Stimulated activated memory B cell treated with anti-CD40 and anti-IgM and Interleukin-4, amounts not matched to agents 10 μg/mL and 1 μg/mL and 100 μg/mL, for 72 hours (primary cell): ENCODE measurements around the gene TMEM74B.
A peak's percentile ranks its signal among the peaks of the same experiment; 100 is the strongest.

ENCODE experiments used
- ATAC-seq: fragments of 150-1000 bp; cut with Tn5 transposase; 2 replicates; pipeline ENCODE4 v1.10.0; 2021
- H3K27ac Mint-ChIP-seq: one replicate; pipeline ENCODE4 v1.8.0; 2022; ENCODE audit warnings: mild to moderate bottlenecking, mixed read lengths
- H3K27me3 Mint-ChIP-seq: one replicate; pipeline ENCODE4 v1.8.0; 2022; ENCODE audit warnings: mixed read lengths
- H3K36me3 Mint-ChIP-seq: one replicate; pipeline ENCODE4 v1.8.0; 2022; ENCODE audit warnings: mixed read lengths
- H3K4me1 Mint-ChIP-seq: one replicate; pipeline ENCODE4 v1.8.0; 2022; ENCODE audit warnings: mixed read lengths
- H3K4me3 Mint-ChIP-seq: one replicate; pipeline ENCODE4 v1.8.0; 2022; ENCODE audit warnings: mild to moderate bottlenecking, moderate library complexity, mixed read lengths
- H3K9me3 Mint-ChIP-seq: one replicate; pipeline ENCODE4 v1.8.0; 2022; ENCODE audit warnings: mixed read lengths

The TMEM74B gene

DNA sequence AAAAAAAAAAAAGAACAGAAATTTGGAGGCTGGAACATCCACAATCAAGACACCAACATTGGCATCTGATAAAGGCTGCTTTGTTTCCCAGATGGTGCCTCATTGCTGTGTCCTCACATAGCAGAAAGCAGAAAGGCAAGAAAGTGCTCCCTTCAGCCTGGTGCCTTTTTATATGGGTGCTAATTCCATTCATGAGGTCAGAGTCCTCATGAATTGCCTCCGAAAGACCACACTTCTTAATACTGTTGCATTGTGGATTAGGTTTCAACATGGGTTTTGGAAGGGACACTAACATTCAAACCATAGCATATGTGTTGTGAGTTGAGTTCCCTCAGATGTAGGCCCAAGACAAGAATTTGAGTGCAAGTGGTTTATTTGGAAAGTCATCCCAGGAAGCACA is 10.4 kb upstream of the TMEM74B start:
- Mint-ChIP-seq H3K9me3 (peaks cover 5% of the 10 kb centered on the region), H3K27me3 (no peaks in the 10 kb centered on the region), H3K36me3 (no peaks in the 10 kb centered on the region), H3K27ac (no peak overlapping the region), H3K4me1 (no peaks in the 10 kb centered on the region), H3K4me3 (no peak overlapping the region)
- no peak for ATAC-seq

DNA sequence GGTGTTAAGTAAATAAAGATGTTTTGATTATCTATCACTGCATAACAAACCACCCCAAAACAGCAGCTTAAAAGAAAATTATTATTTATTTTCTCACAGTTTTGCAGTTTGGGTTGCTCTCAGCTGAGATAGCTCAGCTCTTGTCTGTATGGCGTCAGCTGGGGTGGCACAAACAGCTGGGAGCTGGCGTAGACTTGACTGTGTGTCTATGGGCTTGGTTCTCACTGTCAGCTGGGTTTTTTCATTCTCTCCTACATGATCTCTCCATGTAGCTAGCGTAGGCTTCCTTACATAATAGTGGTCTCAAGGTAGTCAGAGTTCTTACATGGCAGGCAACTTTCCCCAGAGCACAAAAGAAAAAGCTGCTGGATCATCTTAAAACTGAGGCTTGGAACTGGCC is 6.5 kb upstream of the TMEM74B start:
- Mint-ChIP-seq H3K9me3 (peaks cover under 1% of the 10 kb centered on the region), H3K27me3 (no peaks in the 10 kb centered on the region), H3K4me1 (no peaks in the 10 kb centered on the region), H3K27ac (no peak overlapping the region), H3K36me3 (no peaks in the 10 kb centered on the region), H3K4me3 (no peak overlapping the region)
- no peak for ATAC-seq

GRCh38 chr20:1190847-1191246 is 6.1 kb upstream of the TMEM74B start:
- Mint-ChIP-seq H3K27ac (no peak overlapping the region), H3K4me3 (no peak overlapping the region), H3K4me1 (peaks cover 4% of the 10 kb centered on the region), H3K27me3 (no peaks in the 10 kb centered on the region), H3K36me3 (no peaks in the 10 kb centered on the region), H3K9me3 (no peaks in the 10 kb centered on the region)
- no peak for ATAC-seq

DNA sequence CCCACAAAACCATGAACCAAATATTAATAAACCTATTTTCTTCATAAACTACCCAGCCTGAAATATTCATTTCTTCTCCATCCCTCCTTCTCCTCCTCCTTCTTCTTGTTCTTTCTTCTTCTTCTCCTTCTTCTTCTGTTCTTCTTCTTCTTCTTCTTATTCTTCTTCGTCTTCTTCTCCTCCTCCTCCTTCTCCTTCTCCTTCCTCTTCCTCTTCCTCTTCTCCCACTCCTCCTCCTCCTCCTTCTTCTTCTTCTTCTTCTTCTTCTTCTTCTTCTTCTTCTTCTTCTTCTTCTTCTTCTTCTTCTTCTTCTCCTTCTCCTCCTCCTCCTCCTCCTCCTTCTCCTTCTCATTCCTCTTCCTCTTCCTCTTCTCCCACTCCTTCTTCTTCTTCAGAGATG is 5.0 kb upstream of the TMEM74B start:
- H3K27me3 Mint-ChIP-seq = peaks cover 1% of the 10 kb centered on the region
- no peaks in the 10 kb centered on the region for H3K36me3 Mint-ChIP-seq
- ATAC-seq = no peak
- H3K4me3 Mint-ChIP-seq = no peak overlapping the region
- no peaks in the 10 kb centered on the region for H3K9me3 Mint-ChIP-seq
- H3K4me1 Mint-ChIP-seq = peaks cover 6% of the 10 kb centered on the region
- H3K27ac Mint-ChIP-seq = no peak overlapping the region

- Mint-ChIP-seq H3K4me3 (no peak overlapping the region), H3K27ac (no peak overlapping the region), H3K9me3 (no peaks in the 10 kb centered on the region), H3K4me1 (peaks cover 11% of the 10 kb centered on the region), H3K36me3 (no peaks in the 10 kb centered on the region), H3K27me3 (peaks cover 16% of the 10 kb centered on the region)
- no peak for ATAC-seq
Observed at GRCh38 chr20:1188347-1188746, 3.6 kb upstream of the TMEM74B start.

DNA sequence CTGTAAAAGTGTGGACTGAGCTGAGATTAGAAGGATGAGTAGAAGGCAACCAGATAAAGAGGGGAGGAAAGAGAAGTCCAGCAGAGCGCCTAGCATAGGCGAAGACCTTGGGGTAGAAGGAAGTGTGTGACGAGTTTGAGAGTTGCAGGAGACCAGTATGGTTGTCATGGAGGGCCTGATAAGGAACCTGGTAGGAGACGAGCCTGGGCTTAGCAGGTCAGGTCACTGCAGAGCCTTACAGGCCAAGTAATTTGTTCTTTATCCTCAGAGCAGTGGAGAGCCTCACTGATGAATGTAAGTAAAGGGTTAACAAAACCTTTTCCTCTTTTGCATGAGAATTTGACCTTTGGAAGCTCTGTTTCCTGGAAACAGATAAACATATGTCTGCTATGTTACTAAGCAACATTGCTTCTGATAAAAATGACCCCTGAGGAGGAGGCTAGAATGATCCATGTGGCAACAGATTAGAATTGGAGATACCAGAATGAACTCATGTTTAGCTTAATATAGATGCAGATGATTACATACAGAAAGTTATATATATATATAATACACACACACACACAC is 2.9 kb upstream of the TMEM74B start:
- Mint-ChIP-seq H3K9me3 (no peaks in the 10 kb centered on the region), H3K27me3 (peaks cover 18% of the 10 kb centered on the region), H3K4me3 (no peak overlapping the region), H3K27ac (no peak overlapping the region), H3K36me3 (no peaks in the 10 kb centered on the region), H3K4me1 (peaks cover 11% of the 10 kb centered on the region)
- ATAC-seq = no peak

- no peak for ATAC-seq
- Mint-ChIP-seq H3K4me1 (peaks cover 11% of the 10 kb centered on the region), H3K27ac (no peak overlapping the region), H3K36me3 (no peaks in the 10 kb centered on the region), H3K9me3 (no peaks in the 10 kb centered on the region), H3K27me3 (peaks cover 18% of the 10 kb centered on the region), H3K4me3 (no peak overlapping the region)
Observed at GRCh38 chr20:1186367-1186991, 1.7 kb upstream of the TMEM74B start.

DNA sequence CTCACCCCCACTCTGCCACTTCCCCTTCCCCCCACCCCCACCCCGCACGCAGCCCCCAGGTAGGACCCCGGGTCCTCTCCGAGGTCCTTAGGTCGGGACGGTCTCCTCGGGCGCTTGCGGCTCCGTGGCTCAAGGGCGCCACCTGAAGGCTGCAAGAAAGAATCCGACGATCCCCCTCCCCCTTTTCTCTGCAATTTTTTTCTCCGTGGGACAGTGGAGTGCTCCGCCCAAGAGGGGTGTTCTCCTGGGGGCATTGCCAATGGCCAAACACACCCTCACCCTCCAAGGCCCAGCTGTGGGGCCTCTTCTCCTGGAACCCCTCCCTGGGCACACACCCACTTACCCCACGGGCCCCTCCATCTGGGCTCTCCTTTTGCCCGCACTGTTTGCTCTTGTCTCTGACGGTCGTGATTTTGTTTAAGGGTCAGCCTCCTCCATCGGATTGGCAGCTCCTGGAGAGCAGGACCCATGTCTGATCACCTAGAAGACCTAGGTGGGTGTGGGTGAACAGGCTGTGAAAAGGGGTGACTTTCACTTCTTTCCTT is 1.1 kb upstream of the TMEM74B start:
- H3K4me1 Mint-ChIP-seq = peaks cover 11% of the 10 kb centered on the region
- ATAC-seq = peak; percentile 5
- no peaks in the 10 kb centered on the region for H3K36me3 Mint-ChIP-seq
- peaks cover 18% of the 10 kb centered on the region for H3K27me3 Mint-ChIP-seq
- no peaks in the 10 kb centered on the region for H3K9me3 Mint-ChIP-seq
- H3K27ac Mint-ChIP-seq = no peak overlapping the region
- H3K4me3 Mint-ChIP-seq = peak overlapping the region; percentile 53

- ATAC-seq = peak; percentile 13
- Mint-ChIP-seq H3K4me1 (peaks cover 11% of the 10 kb centered on the region), H3K36me3 (no peaks in the 10 kb centered on the region), H3K4me3 (no peak overlapping the region), H3K9me3 (no peaks in the 10 kb centered on the region), H3K27me3 (peaks cover 18% of the 10 kb centered on the region), H3K27ac (no peak overlapping the region)
Observed at GRCh38 chr20:1185316-1185741, 548 bp upstream of the TMEM74B start.

DNA sequence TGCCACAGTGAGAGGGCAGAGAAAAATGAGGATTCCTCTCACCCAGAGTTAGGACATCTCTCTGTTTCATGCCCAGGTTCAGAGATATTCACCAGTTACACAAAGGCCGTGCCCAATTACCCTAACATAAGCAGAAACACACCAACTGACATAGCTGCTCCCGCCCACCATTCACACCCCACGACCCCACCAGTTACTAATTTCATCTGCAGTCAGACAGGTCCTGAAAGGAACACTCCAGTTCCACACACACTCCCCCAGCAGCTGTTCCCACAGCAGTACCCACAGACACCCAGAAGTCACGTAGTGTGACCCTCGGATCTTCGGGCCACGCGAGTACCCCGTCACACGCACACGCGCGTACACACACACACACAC is 532 bp downstream of the TMEM74B start:
- no peak overlapping the region for H3K27ac Mint-ChIP-seq
- no peak for ATAC-seq
- no peaks in the 10 kb centered on the region for H3K36me3 Mint-ChIP-seq
- H3K4me1 Mint-ChIP-seq = peaks cover 11% of the 10 kb centered on the region
- H3K27me3 Mint-ChIP-seq = peaks cover 18% of the 10 kb centered on the region
- peak overlapping the region; percentile 51 for H3K4me3 Mint-ChIP-seq
- no peaks in the 10 kb centered on the region for H3K9me3 Mint-ChIP-seq

- Mint-ChIP-seq H3K4me1 (peaks cover 11% of the 10 kb centered on the region), H3K36me3 (no peaks in the 10 kb centered on the region), H3K9me3 (no peaks in the 10 kb centered on the region), H3K27ac (no peak overlapping the region), H3K27me3 (peaks cover 18% of the 10 kb centered on the region), H3K4me3 (no peak overlapping the region)
- no peak for ATAC-seq
Observed at GRCh38 chr20:1183153-1183552, 1.6 kb downstream of the TMEM74B start.

DNA sequence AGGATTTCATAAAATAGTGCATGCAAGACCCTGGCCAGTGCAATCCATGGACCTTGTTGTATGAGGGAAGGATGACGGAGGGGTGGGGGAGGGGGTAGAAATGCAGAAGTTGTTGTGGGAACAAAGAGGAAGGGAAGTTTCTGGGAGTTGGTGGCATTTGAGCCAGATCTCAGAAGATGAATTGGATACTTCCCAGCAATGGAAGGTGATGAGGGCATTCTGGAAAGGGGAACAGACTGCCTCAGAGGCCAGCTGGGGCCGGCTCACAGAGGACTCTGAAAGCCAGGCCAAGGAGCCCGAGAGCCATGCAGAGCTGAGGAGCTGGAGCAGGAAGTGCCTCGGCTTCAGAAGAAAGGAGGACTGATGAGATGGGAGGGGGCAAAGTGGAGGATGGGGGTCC is 2.7 kb downstream of the TMEM74B start:
- H3K4me1 Mint-ChIP-seq = peaks cover 11% of the 10 kb centered on the region
- H3K36me3 Mint-ChIP-seq = peaks cover 5% of the 10 kb centered on the region
- no peak overlapping the region for H3K4me3 Mint-ChIP-seq
- no peak for ATAC-seq
- no peaks in the 10 kb centered on the region for H3K9me3 Mint-ChIP-seq
- H3K27ac Mint-ChIP-seq = no peak overlapping the region
- peaks cover 18% of the 10 kb centered on the region for H3K27me3 Mint-ChIP-seq

DNA sequence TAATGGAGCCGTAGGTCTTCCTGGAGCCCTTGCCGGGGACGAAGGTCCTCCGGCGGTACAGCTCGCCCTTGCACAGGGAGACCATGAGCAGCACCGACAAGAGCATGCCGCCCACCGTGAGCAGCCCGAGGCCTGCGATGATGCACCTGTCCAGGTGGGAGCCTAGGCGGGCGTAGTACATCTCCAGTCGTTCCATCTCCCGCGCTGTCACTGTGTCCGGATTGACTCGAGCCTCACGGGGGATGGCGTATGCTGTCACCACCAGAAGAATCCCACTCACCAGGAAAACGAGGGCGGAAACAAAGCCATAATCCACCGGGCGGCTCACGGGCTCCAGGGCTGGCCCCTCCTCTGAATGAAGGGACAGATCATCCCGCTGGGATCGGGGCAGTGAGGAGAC is 3.8 kb downstream of the TMEM74B start:
- ATAC-seq = no peak
- H3K9me3 Mint-ChIP-seq = no peaks in the 10 kb centered on the region
- peaks cover 12% of the 10 kb centered on the region for H3K36me3 Mint-ChIP-seq
- peaks cover 7% of the 10 kb centered on the region for H3K4me1 Mint-ChIP-seq
- no peak overlapping the region for H3K27ac Mint-ChIP-seq
- H3K27me3 Mint-ChIP-seq = peaks cover 18% of the 10 kb centered on the region
- H3K4me3 Mint-ChIP-seq = no peak overlapping the region

GRCh38 chr20:1178623-1179022 is 6.2 kb downstream of the TMEM74B start:
- H3K4me1 Mint-ChIP-seq = no peaks in the 10 kb centered on the region
- H3K27me3 Mint-ChIP-seq = peaks cover 5% of the 10 kb centered on the region
- no peaks in the 10 kb centered on the region for H3K9me3 Mint-ChIP-seq
- ATAC-seq = no peak
- H3K4me3 Mint-ChIP-seq = no peak overlapping the region
- peaks cover 33% of the 10 kb centered on the region for H3K36me3 Mint-ChIP-seq
- H3K27ac Mint-ChIP-seq = no peak overlapping the region

DNA sequence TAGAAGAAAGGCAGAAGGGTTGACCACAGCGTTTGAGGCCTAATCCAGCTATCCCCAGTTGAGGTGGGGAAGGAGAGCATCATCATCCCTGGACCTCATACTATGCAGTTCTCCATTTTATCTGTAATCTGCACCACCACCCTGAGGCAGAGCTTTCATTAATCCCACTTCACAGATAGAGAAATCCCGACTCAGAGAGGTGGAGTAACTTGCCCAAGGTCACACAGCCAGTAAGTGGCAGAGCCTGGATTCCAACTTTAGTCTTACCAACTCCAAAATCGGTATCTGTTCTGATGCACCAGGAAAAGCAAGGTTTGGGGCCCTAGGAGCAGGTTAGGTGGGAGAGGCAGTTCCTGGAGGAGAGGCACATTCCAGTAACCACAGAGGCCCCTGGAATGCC is 6.7 kb downstream of the TMEM74B start:
- H3K27me3 Mint-ChIP-seq = no peaks in the 10 kb centered on the region
- ATAC-seq = no peak
- H3K4me1 Mint-ChIP-seq = no peaks in the 10 kb centered on the region
- no peaks in the 10 kb centered on the region for H3K9me3 Mint-ChIP-seq
- H3K27ac Mint-ChIP-seq = no peak overlapping the region
- H3K4me3 Mint-ChIP-seq = no peak overlapping the region
- H3K36me3 Mint-ChIP-seq = peaks cover 39% of the 10 kb centered on the region

DNA sequence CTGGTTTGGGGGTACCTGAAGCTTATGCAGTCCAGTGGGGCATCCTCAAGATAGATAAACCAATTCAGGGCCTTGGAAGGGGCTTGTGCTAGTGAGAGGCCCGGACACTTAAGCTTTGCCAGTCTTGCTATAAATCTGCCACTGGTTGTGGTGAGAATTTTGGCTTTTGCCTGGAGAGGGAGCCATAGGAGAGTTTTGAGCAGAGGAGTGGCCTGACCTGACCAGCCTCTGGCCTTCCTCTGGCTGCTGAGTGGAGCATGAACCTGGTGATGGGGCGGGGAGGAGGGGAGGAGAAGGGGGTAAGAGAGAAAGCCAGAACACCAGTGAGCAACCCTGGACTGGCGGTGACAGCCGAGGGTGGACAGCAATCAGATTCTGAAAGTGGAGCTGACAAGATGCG is 7.1 kb downstream of the TMEM74B start:
- Mint-ChIP-seq H3K36me3 (peaks cover 43% of the 10 kb centered on the region), H3K4me3 (no peak overlapping the region)
- no peak for ATAC-seq

More for the DNA sequence above, 7.1 kb downstream of the TMEM74B start:
- no peaks in the 10 kb centered on the region for H3K4me1 Mint-ChIP-seq
- no peaks in the 10 kb centered on the region for H3K27me3 Mint-ChIP-seq
- H3K9me3 Mint-ChIP-seq = no peaks in the 10 kb centered on the region
- H3K27ac Mint-ChIP-seq = no peak overlapping the region
